H1 (cell line): Measurements from ENCODE around the gene PRX. TPM values are rescaled to one million over a fixed set of nuclear protein-coding genes. Genes with fewer than 3 reads are reported as not detected.

Experiments used
- CTCF ChIA-PET: fragments of 300-600 bp; sonication (Branson Sonifier 250); formaldehyde crosslinking; loops from one replicate; lab custom pipeline; 2021; ENCODE audit not compliant: partially characterized antibody; lab: Charles Lee
- POLR2A ChIA-PET: fragments of 300-600 bp; sonication (Branson Sonifier 250); formaldehyde crosslinking; loops from one replicate; lab custom pipeline; 2021; ENCODE audit warnings: inconsistent platforms; ENCODE audit not compliant: partially characterized antibody; lab: Charles Lee
- DNase-seq, 2 experiments: peaks; one replicate each; pipeline versions ENCODE4 v3.0.0 to v3.0.0-alpha.2; 2010 to 2022; ENCODE audit warnings: low spot score in 2 of 2, low read depth in 1 of 2, mixed read lengths in 1 of 2
- FAIRE-seq: peaks from 2 replicates; lab custom pipeline; 2011; peaks lifted over from hg19 to GRCh38; lab: Jason Lieb, UNC
- H2AFZ ChIP-seq: 2 replicates; pipeline ENCODE4 v1.8.1; 2012; ENCODE audit warnings: low read length, inconsistent platforms
- H2AK5ac ChIP-seq: 2 replicates; pipeline ENCODE4 v1.6.1; 2013; ENCODE audit warnings: low read depth, low read length
- H2BK120ac ChIP-seq: replicated peaks from 2 replicates; pipeline ENCODE3; 2013; ENCODE audit warnings: low read depth, low read length, inconsistent platforms
- H2BK12ac ChIP-seq: 2 replicates; pipeline ENCODE4 v1.6.1; 2013; ENCODE audit warnings: low read depth, low read length
- H2BK15ac ChIP-seq: 2 replicates; pipeline ENCODE4 v1.6.1; 2013; ENCODE audit warnings: low read length
- H2BK20ac ChIP-seq: 2 replicates; pipeline ENCODE4 v1.6.1; 2013; ENCODE audit warnings: low read length
- H2BK5ac ChIP-seq: 2 replicates; pipeline ENCODE4 v1.6.1; 2013; ENCODE audit warnings: low read depth, low read length
- H3K14ac ChIP-seq: 2 replicates; pipeline ENCODE4 v1.6.1; 2013; ENCODE audit warnings: inconsistent platforms; ENCODE audit not compliant: insufficient read length
- H3K18ac ChIP-seq: 2 replicates; pipeline ENCODE4 v1.6.1; 2013; ENCODE audit warnings: low read length; ENCODE audit errors: extremely low read depth
- H3K23ac ChIP-seq: 2 replicates; pipeline ENCODE4 v1.6.1; 2013; ENCODE audit warnings: inconsistent platforms; ENCODE audit not compliant: insufficient read length
- H3K23me2 ChIP-seq: 2 replicates; pipeline ENCODE4 v1.6.1; 2013; ENCODE audit warnings: low read depth, low read length
- H3K27ac ChIP-seq: 2 replicates; pipeline ENCODE4 v1.6.1; 2011; ENCODE audit warnings: low read depth, low read length, inconsistent platforms
- H3K27me3 ChIP-seq, 4 experiments: replicated peaks in 1 of 4; 1 replicate in 1 of 4; 2 replicates in 3 of 4; pipeline versions ENCODE4 v1.6.1 to v1.8.1; 2011 to 2013; ENCODE audit warnings: low read length in 3 of 4, mild to moderate bottlenecking in 3 of 4, inconsistent platforms in 2 of 4, mixed read lengths in 2 of 4, moderate library complexity in 1 of 4; ENCODE audit not compliant: control insufficient read depth in 3 of 4, insufficient read depth in 3 of 4; ENCODE audit errors: extremely low read depth in 1 of 4
- H3K36me3 ChIP-seq, 4 experiments: 2 replicates each; pipeline versions ENCODE4 v1.6.1 to v1.8.1; 2011 to 2013; ENCODE audit warnings: mild to moderate bottlenecking in 4 of 4, low read length in 3 of 4, moderate library complexity in 2 of 4, control low read depth in 1 of 4, inconsistent platforms in 1 of 4; ENCODE audit not compliant: insufficient read depth in 4 of 4, control insufficient read depth in 2 of 4
- H3K4ac ChIP-seq: replicated peaks from 2 replicates; pipeline ENCODE3; 2013; ENCODE audit warnings: low read length, low read depth, mixed read lengths, inconsistent platforms; ENCODE audit not compliant: insufficient read length
- H3K4me1 ChIP-seq, 4 experiments: replicated peaks in 1 of 4; 1 replicate in 1 of 4; 2 replicates in 3 of 4; pipeline versions ENCODE4 v1.6.1 to v1.8.1; 2011 to 2013; ENCODE audit warnings: low read length in 3 of 4, inconsistent platforms in 2 of 4, mixed read lengths in 1 of 4; ENCODE audit not compliant: insufficient read depth in 4 of 4, control insufficient read depth in 3 of 4
- H3K4me2 ChIP-seq, 2 experiments: 2 replicates each; pipeline versions ENCODE4 v1.6.1 to v1.8.1; 2011 to 2013; ENCODE audit warnings: low read depth in 2 of 2, low read length in 2 of 2, control low read depth in 1 of 2, inconsistent platforms in 1 of 2, mild to moderate bottlenecking in 1 of 2; ENCODE audit not compliant: insufficient read depth in 1 of 2
- H3K4me3 ChIP-seq, 4 experiments: fragments of 200-600, 300-600 bp in 1 of 4; sonication (generic), shearing (Covaris generic), sonication (Bioruptor Twin) in 1 of 4; 2 replicates each; pipeline versions ENCODE4 v1.5.1 to v1.8.1; 2011 to 2016; ENCODE audit warnings: low read length in 4 of 4, low read depth in 3 of 4, control low read depth in 2 of 4, inconsistent platforms in 2 of 4, mild to moderate bottlenecking in 2 of 4, mixed read lengths in 1 of 4, moderate library complexity in 1 of 4; ENCODE audit not compliant: insufficient read depth in 2 of 4; ENCODE audit errors: extremely low read depth in 1 of 4
- H3K56ac ChIP-seq: replicated peaks from 2 replicates; pipeline ENCODE3; 2013; ENCODE audit warnings: low read depth, mild to moderate bottlenecking, mixed read lengths, low read length, inconsistent platforms; ENCODE audit not compliant: insufficient read length
- H3K79me1 ChIP-seq: 2 replicates; pipeline ENCODE4 v1.6.1; 2013; ENCODE audit warnings: low read depth, low read length, control low read depth
- H3K79me2 ChIP-seq, 2 experiments: 2 replicates each; pipeline versions ENCODE4 v1.6.1 to v1.8.1; 2012 to 2013; ENCODE audit warnings: low read length in 2 of 2, mild to moderate bottlenecking in 2 of 2, inconsistent platforms in 1 of 2; ENCODE audit not compliant: insufficient read depth in 2 of 2, control insufficient read depth in 1 of 2
- H3K9ac ChIP-seq, 4 experiments: replicated peaks in 1 of 4; 1 replicate in 1 of 4; 2 replicates in 3 of 4; pipeline versions ENCODE4 v1.6.1 to v1.8.1; 2011 to 2013; ENCODE audit warnings: low read depth in 3 of 4, low read length in 3 of 4, control low read depth in 2 of 4, mild to moderate bottlenecking in 2 of 4, moderate library complexity in 2 of 4, inconsistent platforms in 1 of 4; ENCODE audit errors: extremely low read depth in 1 of 4
- H3K9me3 ChIP-seq, 2 experiments: 2 replicates each; pipeline versions ENCODE4 v1.6.1 to v1.8.1; 2012 to 2013; ENCODE audit warnings: mild to moderate bottlenecking in 2 of 2, moderate library complexity in 2 of 2, control low read depth in 1 of 2, inconsistent platforms in 1 of 2, low read depth in 1 of 2, low read length in 1 of 2, mixed read lengths in 1 of 2; ENCODE audit not compliant: insufficient read depth in 2 of 2
- H4K20me1 ChIP-seq, 2 experiments: replicated peaks in 1 of 2; 2 replicates each; pipeline versions ENCODE3 to v1.8.1; 2011 to 2013; ENCODE audit warnings: inconsistent platforms in 2 of 2, low read length in 2 of 2, mild to moderate bottlenecking in 1 of 2; ENCODE audit not compliant: insufficient read depth in 2 of 2, control insufficient read depth in 1 of 2
- H4K5ac ChIP-seq: 2 replicates; pipeline ENCODE4 v1.6.1; 2013; ENCODE audit warnings: low read length, low read depth, mixed read lengths, inconsistent platforms; ENCODE audit not compliant: insufficient read length
- H4K8ac ChIP-seq: 2 replicates; pipeline ENCODE4 v1.8.0; 2013; ENCODE audit warnings: mild to moderate bottlenecking, moderate library complexity, low read length, inconsistent platforms; ENCODE audit not compliant: insufficient read depth; ENCODE audit errors: extremely low read depth
- H4K91ac ChIP-seq: replicated peaks from 2 replicates; pipeline ENCODE3; 2013; ENCODE audit warnings: low read length, mixed read lengths, inconsistent platforms; ENCODE audit not compliant: insufficient read length
- WGBS, 2 experiments: shearing (Covaris generic) in 1 of 2; methylation state at CpG; one replicate each; pipeline versions ENCODE4 v1.1.6 to v1.1.7; 2013 to 2015; ENCODE audit warnings: low lambda C conversion rate in 2 of 2, mixed read lengths in 2 of 2, inconsistent platforms in 1 of 2, low coverage in 1 of 2, missing lambda C conversion rate in 1 of 2; ENCODE audit not compliant: insufficient replicate concordance in 2 of 2, insufficient coverage in 1 of 2, insufficient read length in 1 of 2; ENCODE audit errors: extremely low coverage in 1 of 2, missing lambda C conversion rate in 1 of 2; 5-methylcytosine and 5-hydroxymethylcytosine counted together
- polyA plus RNA-seq, 7 experiments: library from polyadenylated mRNA; depleted of rRNA in 3 of 7; stranded (reverse) in 5 of 7; unstranded in 2 of 7; fragments of >200 nt in 5 of 7; fragments of 200-250 nt in 2 of 7; gene quantifications; 1 replicate in 5 of 7; 2 replicates in 1 of 7; 4 replicates in 1 of 7; pipeline versions ENCODE4 v1.2.1 to v1.2.3, GENCODE V29; 2011 to 2013; ENCODE audit warnings: missing spikeins in 2 of 7, mixed read lengths in 2 of 7
- total RNA-seq: library from RNA; stranded (reverse); fragmentation: NEBNext Ultra II Directional; extraction: Animal tissue kit (Norgen Biotek cat#: 25700); gene quantifications from 2 replicates; pipeline ENCODE4 v1.2.1, GENCODE V29; 2021

PRX gene
- total and polyA plus RNA-seq, 2 of the 8 experiments (the other 6 are each of a cell fraction or from before 2014, with no cell fraction given) = 2.8 to 5.8 TPM

DNA sequence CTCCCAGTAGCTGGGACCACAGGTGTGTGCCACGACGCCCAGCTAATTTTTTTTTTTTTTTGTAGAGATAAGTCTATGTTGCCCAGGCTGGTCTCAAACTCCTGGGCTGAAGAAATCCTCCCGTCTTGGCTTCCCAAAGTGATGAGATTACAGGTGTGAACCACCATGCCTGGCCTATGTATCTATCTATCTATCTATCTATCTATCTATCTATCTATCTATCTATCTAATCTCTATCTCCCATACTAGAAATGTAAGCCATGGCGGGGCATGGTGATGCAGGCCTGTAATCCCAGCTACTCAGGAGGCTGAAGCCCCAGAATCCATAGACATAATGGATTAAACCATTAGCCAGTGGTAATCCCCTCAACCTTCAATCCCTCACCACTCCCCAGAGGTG, 37.5 kb upstream of the PRX start:
- no peak overlapping the region for H2BK12ac ChIP-seq
- no peak overlapping the region for H2BK5ac ChIP-seq
- no peak overlapping the region for H3K23ac ChIP-seq
- H4K8ac ChIP-seq = no peak overlapping the region
- no peaks in the 10 kb centered on the region for H3K23me2 ChIP-seq
- H3K4me2 ChIP-seq = no peak overlapping the region
- H2BK15ac ChIP-seq = no peak overlapping the region
- no peak overlapping the region for H3K9ac ChIP-seq
- no peak overlapping the region for H2AK5ac ChIP-seq
- H3K4ac ChIP-seq = no peak overlapping the region
- H3K79me2 ChIP-seq = no peaks in the 10 kb centered on the region
- no peak overlapping the region for H3K18ac ChIP-seq
- peaks cover 1 to 5% (median 2%) of the 10 kb centered on the region in 4 experiments; a peak in 4 of 7 replicates for H3K4me1 ChIP-seq
- no peak overlapping the region for H3K4me3 ChIP-seq
- no peak overlapping the region for H2AFZ ChIP-seq
- no peak for FAIRE-seq
- H3K56ac ChIP-seq = no peak overlapping the region
- DNase-seq = no peak
- POLR2A ChIA-PET = interaction anchor here (2.0 kb wide), 1 partner anchor 14 kb away, joined by 5 read pairs; no protein-coding TSS in a partner anchor
- H2BK120ac ChIP-seq = no peak overlapping the region
- WGBS, 2 experiments = 90% methylated on average over 4 of the region's 4 CpGs; no CpG with 5 or more reads in 1 of the 2 experiments
- H4K20me1 ChIP-seq = no peaks in the 10 kb centered on the region
- H4K5ac ChIP-seq = no peak overlapping the region
- H3K27ac ChIP-seq = no peak overlapping the region
- H3K9me3 ChIP-seq = no peaks in the 10 kb centered on the region
- H3K27me3 ChIP-seq = no peaks in the 10 kb centered on the region
- no peak overlapping the region for H3K14ac ChIP-seq
- H4K91ac ChIP-seq = no peak overlapping the region
- no peaks in the 10 kb centered on the region; a peak in 2 of 8 replicates for H3K36me3 ChIP-seq
- H3K79me1 ChIP-seq = no peaks in the 10 kb centered on the region
- H2BK20ac ChIP-seq = no peak overlapping the region
- CTCF ChIA-PET = interaction anchor here (0.6 to 6.2 kb wide), 2 partner anchors 13 to 93 kb away, joined by 3 to 49 read pairs; partner anchors contain the start of gene BLVRB
